ENCODE results near the gene CDH13.

The CDH13 gene

GRCh38 chr16:82965808-82966207 is 339.0 kb downstream of the CDH13 start:
- Histone ChIP-seq H3K4me3 (ENCODE audit: low read length) (no peak overlapping the region), H3K36me3 (ENCODE audit: insufficient read depth, low read length) (no peaks in the 10 kb centered on the region), H3K9ac (ENCODE audit: low read depth, low read length) (no peak overlapping the region), H3K4me2 (ENCODE audit: low read length) (no peak overlapping the region), H3K4me1 (ENCODE audit: control insufficient read depth, insufficient read depth, low read length) (no peaks in the 10 kb centered on the region), H3K27me3 (ENCODE audit: control insufficient read depth, insufficient read depth, low read length) (no peaks in the 10 kb centered on the region), H3K9me3 (replicated peaks; ENCODE audit: low read length) (no peaks in the 10 kb centered on the region)

DNA sequence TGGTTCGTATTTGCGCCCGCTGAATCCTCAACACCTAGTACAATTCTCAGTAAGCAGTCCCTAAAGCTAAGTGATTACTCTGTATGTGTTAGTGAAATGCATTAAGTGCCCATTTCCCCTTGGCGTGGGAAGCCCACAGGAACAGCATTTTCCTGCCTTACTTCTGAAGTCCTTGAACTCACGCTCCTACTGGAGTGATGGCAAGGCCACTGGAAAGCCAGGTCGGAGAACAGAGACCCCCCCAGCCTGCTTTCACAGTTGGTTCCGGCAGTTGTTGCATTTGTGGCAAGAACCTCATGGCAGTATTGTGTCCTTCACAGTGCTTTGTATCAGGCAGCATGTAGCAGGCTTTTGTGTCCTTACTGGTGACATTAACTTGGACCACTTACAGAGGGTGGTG is 340.7 kb downstream of the CDH13 start:
- Histone ChIP-seq H3K9ac (ENCODE audit: low read depth, low read length) (no peak overlapping the region), H3K4me3 (ENCODE audit: low read length) (no peak overlapping the region), H3K27me3 (ENCODE audit: control insufficient read depth, insufficient read depth, low read length) (no peaks in the 10 kb centered on the region), H3K36me3 (ENCODE audit: insufficient read depth, low read length) (no peaks in the 10 kb centered on the region), H3K4me1 (ENCODE audit: control insufficient read depth, insufficient read depth, low read length) (no peaks in the 10 kb centered on the region), H3K9me3 (replicated peaks; ENCODE audit: low read length) (no peaks in the 10 kb centered on the region), H3K4me2 (ENCODE audit: low read length) (no peak overlapping the region)

DNA sequence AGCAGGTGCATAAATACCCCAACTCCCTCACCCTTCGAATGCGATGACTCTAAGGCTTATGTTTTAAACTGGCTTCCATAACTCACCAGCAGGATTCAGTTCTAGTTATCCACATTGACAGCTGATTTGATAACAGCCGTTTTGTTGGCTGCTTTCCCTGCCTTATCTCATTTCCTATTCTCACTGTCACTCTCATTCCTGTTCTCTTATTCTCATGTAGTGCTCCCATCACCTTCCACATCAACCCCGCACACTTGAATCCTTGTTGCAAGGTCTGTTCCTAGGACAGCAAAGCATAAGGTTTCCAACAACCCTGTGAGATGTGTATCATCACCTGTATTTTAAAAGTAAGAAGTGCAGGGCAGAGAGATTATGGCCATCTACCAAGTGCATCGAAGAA is 344.4 kb downstream of the CDH13 start:
- H3K4me2 ChIP-seq (ENCODE audit: low read length), result no peak overlapping the region
- H3K27me3 ChIP-seq (ENCODE audit: control insufficient read depth, insufficient read depth, low read length), result no peaks in the 10 kb centered on the region
- H3K36me3 ChIP-seq (ENCODE audit: insufficient read depth, low read length), result no peaks in the 10 kb centered on the region
- H3K9me3 ChIP-seq (replicated peaks; ENCODE audit: low read length), result no peaks in the 10 kb centered on the region
- H3K4me3 ChIP-seq (ENCODE audit: low read length), result no peak overlapping the region
- H3K4me1 ChIP-seq (ENCODE audit: control insufficient read depth, insufficient read depth, low read length), result no peaks in the 10 kb centered on the region
- no peak overlapping the region for H3K9ac ChIP-seq (ENCODE audit: low read depth, low read length)

- no peaks in the 10 kb centered on the region for H3K4me1 ChIP-seq (ENCODE audit: control insufficient read depth, insufficient read depth, low read length)
- H3K4me3 ChIP-seq (ENCODE audit: low read length), result no peak overlapping the region
- no peak overlapping the region for H3K4me2 ChIP-seq (ENCODE audit: low read length)
- no peak overlapping the region for H3K9ac ChIP-seq (ENCODE audit: low read depth, low read length)
- H3K36me3 ChIP-seq (ENCODE audit: insufficient read depth, low read length), result no peaks in the 10 kb centered on the region
- no peaks in the 10 kb centered on the region for H3K27me3 ChIP-seq (ENCODE audit: control insufficient read depth, insufficient read depth, low read length)
- H3K9me3 ChIP-seq (replicated peaks; ENCODE audit: low read length), result no peaks in the 10 kb centered on the region
Observed at GRCh38 chr16:82972331-82972919, 345.7 kb downstream of the CDH13 start.

DNA sequence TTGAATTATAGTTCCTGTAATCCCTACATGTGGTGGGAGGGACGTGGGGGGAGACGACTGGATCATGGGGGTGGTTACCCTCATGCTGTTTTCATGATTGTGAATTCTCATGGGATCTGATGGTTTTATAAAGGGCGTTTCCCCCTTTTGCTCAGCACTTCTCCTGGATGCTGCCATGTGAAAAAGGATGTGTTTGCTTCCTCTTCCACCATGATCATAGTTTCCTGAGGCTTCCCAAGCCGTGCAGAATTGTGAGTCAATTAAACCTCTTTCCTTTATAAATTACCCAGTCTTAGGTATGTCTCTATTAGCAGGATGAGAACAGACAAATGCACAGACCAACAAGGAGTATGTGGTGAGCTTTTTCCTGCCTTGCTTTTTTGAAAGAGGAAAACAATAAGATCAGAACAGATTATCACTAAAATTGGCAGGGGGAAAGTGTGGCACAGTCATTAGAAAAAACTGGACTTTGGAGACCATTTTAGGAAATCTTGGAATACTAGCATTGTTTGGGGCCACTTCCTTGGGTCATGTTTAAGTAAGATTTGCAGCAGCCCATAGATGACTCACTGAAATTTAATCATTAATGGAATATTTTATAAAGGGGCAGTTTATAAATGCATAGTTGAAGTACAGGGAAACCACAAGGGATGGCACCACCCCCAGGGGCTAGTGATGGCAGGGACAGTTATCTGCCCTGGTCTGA is 352.8 kb downstream of the CDH13 start:
- no peaks in the 10 kb centered on the region for H3K9me3 ChIP-seq (replicated peaks; ENCODE audit: low read length)
- H3K27me3 ChIP-seq (ENCODE audit: control insufficient read depth, insufficient read depth, low read length), result no peaks in the 10 kb centered on the region
- H3K4me3 ChIP-seq (ENCODE audit: low read length), result no peak overlapping the region
- no peaks in the 10 kb centered on the region for H3K36me3 ChIP-seq (ENCODE audit: insufficient read depth, low read length)
- no peak overlapping the region for H3K9ac ChIP-seq (ENCODE audit: low read depth, low read length)
- H3K4me1 ChIP-seq (ENCODE audit: control insufficient read depth, insufficient read depth, low read length), result peaks cover 11% of the 10 kb centered on the region
- no peak overlapping the region for H3K4me2 ChIP-seq (ENCODE audit: low read length)

GRCh38 chr16:82980810-82981209 is 354.0 kb downstream of the CDH13 start:
- H3K36me3 ChIP-seq (ENCODE audit: insufficient read depth, low read length), result no peaks in the 10 kb centered on the region
- H3K27me3 ChIP-seq (ENCODE audit: control insufficient read depth, insufficient read depth, low read length), result no peaks in the 10 kb centered on the region
- H3K4me1 ChIP-seq (ENCODE audit: control insufficient read depth, insufficient read depth, low read length), result peaks cover 11% of the 10 kb centered on the region
- no peaks in the 10 kb centered on the region for H3K9me3 ChIP-seq (replicated peaks; ENCODE audit: low read length)
- no peak overlapping the region for H3K4me2 ChIP-seq (ENCODE audit: low read length)
- H3K9ac ChIP-seq (ENCODE audit: low read depth, low read length), result no peak overlapping the region
- no peak overlapping the region for H3K4me3 ChIP-seq (ENCODE audit: low read length)

- Histone ChIP-seq H3K36me3 (ENCODE audit: insufficient read depth, low read length) (no peaks in the 10 kb centered on the region), H3K4me1 (ENCODE audit: control insufficient read depth, insufficient read depth, low read length) (peaks cover 6% of the 10 kb centered on the region), H3K4me3 (ENCODE audit: low read length) (no peak overlapping the region), H3K27me3 (ENCODE audit: control insufficient read depth, insufficient read depth, low read length) (no peaks in the 10 kb centered on the region), H3K9me3 (replicated peaks; ENCODE audit: low read length) (no peaks in the 10 kb centered on the region), H3K9ac (ENCODE audit: low read depth, low read length) (no peak overlapping the region), H3K4me2 (ENCODE audit: low read length) (no peak overlapping the region)
Observed at GRCh38 chr16:82987767-82988166, 361.0 kb downstream of the CDH13 start.

DNA sequence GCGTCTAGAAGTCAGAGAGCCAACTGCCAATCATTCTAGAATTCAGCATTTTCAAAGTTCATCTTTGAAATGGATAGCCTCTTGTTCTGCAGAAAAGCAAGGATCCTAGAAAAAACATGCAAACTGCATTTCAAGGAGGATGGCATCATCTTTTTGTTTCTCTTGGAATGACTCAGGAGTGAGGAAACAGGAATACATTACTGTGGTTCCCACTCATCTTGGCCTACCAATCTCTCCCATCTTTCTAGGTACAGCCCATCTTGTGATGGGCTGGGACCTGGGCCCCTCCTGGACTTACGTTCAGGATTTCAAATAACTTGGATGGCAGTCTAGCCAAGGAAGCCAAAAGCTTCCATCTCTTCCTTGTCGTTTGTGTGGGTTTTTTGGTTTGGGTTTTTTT is 363.4 kb downstream of the CDH13 start:
- peaks cover 6% of the 10 kb centered on the region for H3K4me1 ChIP-seq (ENCODE audit: control insufficient read depth, insufficient read depth, low read length)
- no peak overlapping the region for H3K9ac ChIP-seq (ENCODE audit: low read depth, low read length)
- H3K36me3 ChIP-seq (ENCODE audit: insufficient read depth, low read length), result no peaks in the 10 kb centered on the region
- no peaks in the 10 kb centered on the region for H3K27me3 ChIP-seq (ENCODE audit: control insufficient read depth, insufficient read depth, low read length)
- no peaks in the 10 kb centered on the region for H3K9me3 ChIP-seq (replicated peaks; ENCODE audit: low read length)
- no peak overlapping the region for H3K4me3 ChIP-seq (ENCODE audit: low read length)
- no peak overlapping the region for H3K4me2 ChIP-seq (ENCODE audit: low read length)

DNA sequence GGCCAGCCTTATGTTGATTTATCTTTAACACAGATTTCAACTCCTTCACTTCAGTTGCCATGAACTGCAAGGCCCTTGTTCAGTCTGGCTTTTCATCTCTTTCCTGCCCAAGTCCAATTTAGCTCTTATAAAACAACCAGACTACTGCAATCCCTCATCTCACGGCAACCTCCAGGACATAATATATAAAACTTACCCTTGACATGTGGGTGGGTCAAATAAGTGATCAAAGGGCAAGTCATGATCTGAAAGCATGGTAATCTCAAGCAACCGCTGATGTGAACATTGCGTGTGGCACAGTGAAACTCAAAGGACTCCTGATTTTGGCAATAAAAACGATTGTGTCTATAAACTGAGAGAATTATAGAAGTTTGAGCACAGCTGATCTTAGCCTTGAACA is 364.6 kb downstream of the CDH13 start:
- Histone ChIP-seq H3K36me3 (ENCODE audit: insufficient read depth, low read length) (no peaks in the 10 kb centered on the region), H3K4me2 (ENCODE audit: low read length) (no peak overlapping the region), H3K4me1 (ENCODE audit: control insufficient read depth, insufficient read depth, low read length) (peaks cover 16% of the 10 kb centered on the region), H3K9ac (ENCODE audit: low read depth, low read length) (no peak overlapping the region), H3K9me3 (replicated peaks; ENCODE audit: low read length) (no peaks in the 10 kb centered on the region), H3K27me3 (ENCODE audit: control insufficient read depth, insufficient read depth, low read length) (no peaks in the 10 kb centered on the region), H3K4me3 (ENCODE audit: low read length) (no peak overlapping the region)

DNA sequence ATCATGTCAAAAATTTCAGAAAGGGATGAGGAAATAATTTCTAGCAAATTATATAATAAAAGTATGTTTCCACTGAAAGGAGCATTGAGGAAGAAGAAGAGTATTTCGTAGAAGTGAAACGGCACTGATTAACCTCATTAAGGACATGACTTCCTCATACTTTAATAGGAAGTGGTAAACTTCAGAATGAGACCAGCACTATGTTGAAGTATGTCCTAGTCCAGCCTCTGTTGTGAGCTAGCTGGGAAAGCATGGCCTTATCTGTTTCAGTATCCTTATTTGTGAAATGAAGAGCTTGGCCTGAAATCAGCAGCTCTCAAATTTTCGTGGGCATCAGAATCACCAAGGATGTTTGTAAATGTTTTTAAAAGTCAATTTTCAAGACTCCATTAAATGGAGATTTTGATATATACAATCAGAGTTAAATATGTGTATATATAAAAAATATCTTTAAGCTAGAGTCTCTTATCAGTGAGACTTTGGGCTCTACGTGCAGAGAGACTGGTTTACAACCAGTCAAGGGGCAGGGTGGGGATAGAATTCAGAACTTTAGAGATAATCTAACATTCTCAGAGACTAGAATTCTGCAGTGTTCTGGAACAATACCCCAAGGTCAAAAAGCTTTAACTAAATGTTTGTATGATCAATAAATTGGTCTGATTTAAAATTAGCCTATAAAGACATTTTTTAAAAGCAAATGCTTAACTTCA is 365.4 kb downstream of the CDH13 start:
- no peak overlapping the region for H3K4me2 ChIP-seq (ENCODE audit: low read length)
- H3K27me3 ChIP-seq (ENCODE audit: control insufficient read depth, insufficient read depth, low read length), result no peaks in the 10 kb centered on the region
- no peaks in the 10 kb centered on the region for H3K36me3 ChIP-seq (ENCODE audit: insufficient read depth, low read length)
- no peak overlapping the region for H3K4me3 ChIP-seq (ENCODE audit: low read length)
- H3K4me1 ChIP-seq (ENCODE audit: control insufficient read depth, insufficient read depth, low read length), result peaks cover 20% of the 10 kb centered on the region
- H3K9ac ChIP-seq (ENCODE audit: low read depth, low read length), result no peak overlapping the region
- H3K9me3 ChIP-seq (replicated peaks; ENCODE audit: low read length), result no peaks in the 10 kb centered on the region

- no peak overlapping the region for H3K4me2 ChIP-seq (ENCODE audit: low read length)
- no peaks in the 10 kb centered on the region for H3K36me3 ChIP-seq (ENCODE audit: insufficient read depth, low read length)
- H3K9me3 ChIP-seq (replicated peaks; ENCODE audit: low read length), result no peaks in the 10 kb centered on the region
- no peak overlapping the region for H3K9ac ChIP-seq (ENCODE audit: low read depth, low read length)
- H3K4me1 ChIP-seq (ENCODE audit: control insufficient read depth, insufficient read depth, low read length), result peaks cover 20% of the 10 kb centered on the region
- H3K27me3 ChIP-seq (ENCODE audit: control insufficient read depth, insufficient read depth, low read length), result no peaks in the 10 kb centered on the region
- no peak overlapping the region for H3K4me3 ChIP-seq (ENCODE audit: low read length)
Observed at GRCh38 chr16:82992786-82993185, 366.0 kb downstream of the CDH13 start.

DNA sequence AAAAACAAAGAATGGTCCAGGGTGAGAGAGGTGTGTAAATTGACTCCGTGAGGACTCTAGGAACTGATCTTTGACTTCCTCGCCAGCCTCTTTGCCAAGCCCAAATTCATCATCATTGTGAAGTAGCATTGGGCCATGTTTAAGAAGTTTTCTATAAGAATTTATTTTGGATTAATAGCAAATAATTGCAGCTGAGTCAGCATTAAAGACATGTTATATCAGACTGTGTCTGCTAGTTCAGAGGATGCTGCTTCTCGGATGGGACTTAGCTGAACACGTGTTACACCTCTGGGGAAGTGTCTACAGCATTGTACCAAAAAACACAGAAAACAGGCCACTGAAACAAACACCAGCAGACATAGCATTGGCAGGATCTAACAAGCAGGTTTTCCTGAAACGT is 366.6 kb downstream of the CDH13 start:
- no peaks in the 10 kb centered on the region for H3K36me3 ChIP-seq (ENCODE audit: insufficient read depth, low read length)
- H3K4me1 ChIP-seq (ENCODE audit: control insufficient read depth, insufficient read depth, low read length), result peaks cover 17% of the 10 kb centered on the region
- no peak overlapping the region for H3K9ac ChIP-seq (ENCODE audit: low read depth, low read length)
- H3K27me3 ChIP-seq (ENCODE audit: control insufficient read depth, insufficient read depth, low read length), result no peaks in the 10 kb centered on the region
- no peaks in the 10 kb centered on the region for H3K9me3 ChIP-seq (replicated peaks; ENCODE audit: low read length)
- H3K4me2 ChIP-seq (ENCODE audit: low read length), result no peak overlapping the region
- no peak overlapping the region for H3K4me3 ChIP-seq (ENCODE audit: low read length)

All from skeletal muscle satellite cell (primary cell).